ENCODE data around the gene HAO1.

Gene HAO1

GRCh38 chr20:7930343-7930742 is 9.9 kb downstream of the HAO1 start:
- Histone ChIP-seq H3K4me1 (ENCODE audit: control insufficient read depth, insufficient read depth, low read length, poor library complexity, severe bottlenecking) (no peaks in the 10 kb centered on the region), H3K27ac (ENCODE audit: low read depth, low read length, severe bottlenecking) (no peak overlapping the region), H3K4me3 (ENCODE audit: extremely low read depth, insufficient read depth, low read length, poor library complexity, severe bottlenecking) (no peak overlapping the region), H3K36me3 (ENCODE audit: control insufficient read depth, insufficient read depth, low read length) (no peaks in the 10 kb centered on the region), H3K9me3 (ENCODE audit: control insufficient read depth, low read length) (no peaks in the 10 kb centered on the region)

- Histone ChIP-seq H3K4me1 (ENCODE audit: control insufficient read depth, insufficient read depth, low read length, poor library complexity, severe bottlenecking) (peaks cover 3% of the 10 kb centered on the region), H3K4me3 (ENCODE audit: extremely low read depth, insufficient read depth, low read length, poor library complexity, severe bottlenecking) (no peak overlapping the region), H3K27ac (ENCODE audit: low read depth, low read length, severe bottlenecking) (no peak overlapping the region), H3K9me3 (ENCODE audit: control insufficient read depth, low read length) (no peaks in the 10 kb centered on the region), H3K36me3 (ENCODE audit: control insufficient read depth, insufficient read depth, low read length) (no peaks in the 10 kb centered on the region)
- no CpG with 5 or more reads among the region's 1 CpG for WGBS, 2 experiments (ENCODE audit: insufficient coverage in 2 of 2)
These were observed 13.5 kb downstream of the HAO1 start for GRCh38 chr20:7926767-7927166.

DNA sequence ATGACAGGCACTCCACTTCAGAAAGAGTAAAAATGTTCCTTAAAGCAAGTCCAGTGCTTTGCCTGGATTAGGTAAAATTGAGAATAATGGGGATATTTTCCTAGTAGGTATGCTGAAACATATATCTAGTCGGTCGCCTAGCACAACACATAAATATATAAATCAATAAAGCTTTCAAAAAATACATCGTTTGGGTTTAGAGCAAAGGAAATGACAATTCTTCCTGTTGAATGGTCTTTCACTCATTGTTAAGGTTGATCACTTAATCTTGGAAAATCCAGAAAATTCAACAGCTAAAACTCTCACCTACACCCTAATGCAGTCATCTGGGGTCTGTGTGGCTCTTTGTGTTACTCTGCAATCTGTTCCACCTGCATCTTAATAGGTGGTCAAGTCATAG is 13.9 kb downstream of the HAO1 start:
- Histone ChIP-seq H3K9me3 (ENCODE audit: control insufficient read depth, low read length) (no peaks in the 10 kb centered on the region), H3K27ac (ENCODE audit: low read depth, low read length, severe bottlenecking) (no peak overlapping the region), H3K4me3 (ENCODE audit: extremely low read depth, insufficient read depth, low read length, poor library complexity, severe bottlenecking) (no peak overlapping the region), H3K4me1 (ENCODE audit: control insufficient read depth, insufficient read depth, low read length, poor library complexity, severe bottlenecking) (peaks cover 3% of the 10 kb centered on the region), H3K36me3 (ENCODE audit: control insufficient read depth, insufficient read depth, low read length) (no peaks in the 10 kb centered on the region)
- no CpG with 5 or more reads among the region's 3 CpGs for WGBS, 2 experiments (ENCODE audit: insufficient coverage in 2 of 2)

GRCh38 chr20:7924692-7925091 is 15.6 kb downstream of the HAO1 start:
- Histone ChIP-seq H3K4me3 (ENCODE audit: extremely low read depth, insufficient read depth, low read length, poor library complexity, severe bottlenecking) (no peak overlapping the region), H3K4me1 (ENCODE audit: control insufficient read depth, insufficient read depth, low read length, poor library complexity, severe bottlenecking) (peaks cover 3% of the 10 kb centered on the region), H3K27ac (ENCODE audit: low read depth, low read length, severe bottlenecking) (no peak overlapping the region), H3K9me3 (ENCODE audit: control insufficient read depth, low read length) (no peaks in the 10 kb centered on the region), H3K36me3 (ENCODE audit: control insufficient read depth, insufficient read depth, low read length) (no peaks in the 10 kb centered on the region)
- WGBS, 2 experiments (ENCODE audit: insufficient coverage in 2 of 2), result 56 to 89% methylated on average over 2 to 3 of the region's 3 CpGs

- Histone ChIP-seq H3K4me3 (ENCODE audit: extremely low read depth, insufficient read depth, low read length, poor library complexity, severe bottlenecking) (no peak overlapping the region), H3K4me1 (ENCODE audit: control insufficient read depth, insufficient read depth, low read length, poor library complexity, severe bottlenecking) (peaks cover 5% of the 10 kb centered on the region), H3K27ac (ENCODE audit: low read depth, low read length, severe bottlenecking) (no peak overlapping the region), H3K9me3 (ENCODE audit: control insufficient read depth, low read length) (no peaks in the 10 kb centered on the region), H3K36me3 (ENCODE audit: control insufficient read depth, insufficient read depth, low read length) (no peaks in the 10 kb centered on the region)
- WGBS, 2 experiments (ENCODE audit: insufficient coverage in 2 of 2), result no CpG with 5 or more reads among the region's 1 CpG
These were observed 23.6 kb downstream of the HAO1 start for GRCh38 chr20:7916648-7917047.

- no peaks in the 10 kb centered on the region for H3K9me3 ChIP-seq (ENCODE audit: control insufficient read depth, low read length)
- WGBS, 2 experiments (ENCODE audit: insufficient coverage in 2 of 2), result 84 to 91% methylated on average over 2 to 3 of the region's 3 CpGs
- H3K36me3 ChIP-seq (ENCODE audit: control insufficient read depth, insufficient read depth, low read length), result no peaks in the 10 kb centered on the region
- no peak overlapping the region for H3K4me3 ChIP-seq (ENCODE audit: extremely low read depth, insufficient read depth, low read length, poor library complexity, severe bottlenecking)
- H3K27ac ChIP-seq (ENCODE audit: low read depth, low read length, severe bottlenecking), result no peak overlapping the region
- no peaks in the 10 kb centered on the region for H3K4me1 ChIP-seq (ENCODE audit: control insufficient read depth, insufficient read depth, low read length, poor library complexity, severe bottlenecking)
These were observed 27.7 kb downstream of the HAO1 start for GRCh38 chr20:7912551-7912950.

- H3K4me1 ChIP-seq (ENCODE audit: control insufficient read depth, insufficient read depth, low read length, poor library complexity, severe bottlenecking), result no peaks in the 10 kb centered on the region
- H3K36me3 ChIP-seq (ENCODE audit: control insufficient read depth, insufficient read depth, low read length), result no peaks in the 10 kb centered on the region
- H3K9me3 ChIP-seq (ENCODE audit: control insufficient read depth, low read length), result no peaks in the 10 kb centered on the region
- no peak overlapping the region for H3K4me3 ChIP-seq (ENCODE audit: extremely low read depth, insufficient read depth, low read length, poor library complexity, severe bottlenecking)
- H3K27ac ChIP-seq (ENCODE audit: low read depth, low read length, severe bottlenecking), result no peak overlapping the region
- 96 to 97% methylated on average over 10 of the region's 10 CpGs for WGBS, 2 experiments (ENCODE audit: insufficient coverage in 2 of 2)
These were observed 28.5 kb downstream of the HAO1 start for GRCh38 chr20:7911586-7912330.

DNA sequence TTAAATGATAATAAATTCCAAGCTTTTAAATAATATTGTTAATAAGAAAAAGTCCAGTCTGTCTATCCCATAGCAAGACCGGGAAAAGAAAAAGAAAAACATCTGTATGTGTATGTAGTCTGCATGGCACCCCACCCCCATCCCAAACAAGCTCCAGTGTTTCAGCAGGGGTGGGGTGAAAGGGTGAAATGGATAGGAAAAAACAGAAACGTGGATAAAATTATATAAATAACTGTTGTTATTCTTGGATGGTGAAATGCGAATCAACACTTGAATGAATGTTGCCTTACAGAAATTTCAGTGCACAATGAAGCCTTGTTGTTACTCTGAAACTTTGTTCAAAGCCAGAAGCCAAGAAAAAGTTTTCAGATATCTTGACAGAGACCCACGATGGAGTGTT is 31.4 kb downstream of the HAO1 start:
- H3K4me1 ChIP-seq (ENCODE audit: control insufficient read depth, insufficient read depth, low read length, poor library complexity, severe bottlenecking), result no peaks in the 10 kb centered on the region
- no peaks in the 10 kb centered on the region for H3K9me3 ChIP-seq (ENCODE audit: control insufficient read depth, low read length)
- no peak overlapping the region for H3K27ac ChIP-seq (ENCODE audit: low read depth, low read length, severe bottlenecking)
- no peaks in the 10 kb centered on the region for H3K36me3 ChIP-seq (ENCODE audit: control insufficient read depth, insufficient read depth, low read length)
- 75 to 100% methylated on average over 1 to 3 of the region's 4 CpGs for WGBS, 2 experiments (ENCODE audit: insufficient coverage in 2 of 2)
- no peak overlapping the region for H3K4me3 ChIP-seq (ENCODE audit: extremely low read depth, insufficient read depth, low read length, poor library complexity, severe bottlenecking)

DNA sequence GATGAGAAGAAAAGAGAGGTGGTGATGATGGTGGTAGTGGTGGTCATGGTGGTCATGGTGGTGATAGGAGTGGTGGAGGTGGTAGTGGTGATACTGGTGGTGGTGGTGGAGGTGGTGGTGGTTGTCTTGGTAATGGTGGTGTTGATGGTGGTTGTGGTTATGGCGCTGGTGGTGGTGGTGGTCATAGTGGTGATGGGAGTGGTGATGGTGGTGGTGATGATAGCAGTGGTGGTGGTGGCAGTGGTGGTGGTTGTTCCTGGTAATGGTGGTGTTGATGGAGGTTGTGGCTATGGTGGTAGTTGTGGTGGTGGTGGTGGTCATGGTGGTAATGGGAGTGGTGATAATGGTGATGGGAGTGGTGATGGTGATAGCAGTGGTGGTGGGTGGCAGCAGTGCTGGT is 36.8 kb downstream of the HAO1 start:
- 86% methylated on average over 1 of the region's 1 CpG; no CpG with 5 or more reads in 1 of the 2 experiments for WGBS, 2 experiments (ENCODE audit: insufficient coverage in 2 of 2)
- Histone ChIP-seq H3K36me3 (ENCODE audit: control insufficient read depth, insufficient read depth, low read length) (no peaks in the 10 kb centered on the region), H3K4me3 (ENCODE audit: extremely low read depth, insufficient read depth, low read length, poor library complexity, severe bottlenecking) (no peak overlapping the region), H3K4me1 (ENCODE audit: control insufficient read depth, insufficient read depth, low read length, poor library complexity, severe bottlenecking) (no peaks in the 10 kb centered on the region), H3K9me3 (ENCODE audit: control insufficient read depth, low read length) (no peaks in the 10 kb centered on the region), H3K27ac (ENCODE audit: low read depth, low read length, severe bottlenecking) (no peak overlapping the region)

GRCh38 chr20:7902879-7903278 is 37.4 kb downstream of the HAO1 start:
- no peak overlapping the region for H3K27ac ChIP-seq (ENCODE audit: low read depth, low read length, severe bottlenecking)
- no peaks in the 10 kb centered on the region for H3K36me3 ChIP-seq (ENCODE audit: control insufficient read depth, insufficient read depth, low read length)
- no peaks in the 10 kb centered on the region for H3K4me1 ChIP-seq (ENCODE audit: control insufficient read depth, insufficient read depth, low read length, poor library complexity, severe bottlenecking)
- no peaks in the 10 kb centered on the region for H3K9me3 ChIP-seq (ENCODE audit: control insufficient read depth, low read length)
- WGBS, 2 experiments (ENCODE audit: insufficient coverage in 2 of 2), result 86% methylated on average over 1 of the region's 2 CpGs; no CpG with 5 or more reads in 1 of the 2 experiments
- H3K4me3 ChIP-seq (ENCODE audit: extremely low read depth, insufficient read depth, low read length, poor library complexity, severe bottlenecking), result no peak overlapping the region

DNA sequence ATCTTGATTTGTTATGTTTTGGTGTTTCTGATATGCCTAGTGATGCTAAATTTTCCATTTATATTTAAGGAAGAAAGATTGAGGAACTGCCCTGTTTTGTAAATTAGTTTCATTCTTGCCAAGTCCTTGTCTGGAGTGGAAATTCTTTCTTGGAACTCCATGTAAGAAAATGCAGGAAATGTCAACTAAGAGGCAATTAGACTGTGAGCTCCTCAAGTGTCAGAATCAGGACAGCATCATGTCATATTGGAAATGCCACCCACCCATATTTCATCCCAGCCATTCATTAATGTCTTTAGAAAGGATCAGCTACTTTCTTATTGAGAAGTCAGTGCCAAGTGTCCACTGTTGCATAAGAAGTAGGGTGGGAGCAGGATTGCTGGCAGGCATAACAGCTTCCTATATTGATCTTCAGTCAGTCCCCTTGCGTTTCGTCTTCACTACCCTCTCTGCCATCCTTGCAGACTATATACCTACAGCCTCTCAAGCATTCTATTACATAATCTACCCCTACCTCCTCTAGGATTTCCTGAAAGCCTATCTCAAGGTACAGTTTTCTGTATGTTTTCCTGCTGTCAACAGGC is 42.4 kb downstream of the HAO1 start:
- Histone ChIP-seq H3K36me3 (ENCODE audit: control insufficient read depth, insufficient read depth, low read length) (no peaks in the 10 kb centered on the region), H3K4me3 (ENCODE audit: extremely low read depth, insufficient read depth, low read length, poor library complexity, severe bottlenecking) (no peak overlapping the region)
- 100% methylated on average over 2 of the region's 2 CpGs for WGBS, 2 experiments (ENCODE audit: insufficient coverage in 2 of 2)

More for the DNA sequence above, 42.4 kb downstream of the HAO1 start:
- H3K9me3 ChIP-seq (ENCODE audit: control insufficient read depth, low read length), result no peaks in the 10 kb centered on the region
- H3K27ac ChIP-seq (ENCODE audit: low read depth, low read length, severe bottlenecking), result no peak overlapping the region
- no peaks in the 10 kb centered on the region for H3K4me1 ChIP-seq (ENCODE audit: control insufficient read depth, insufficient read depth, low read length, poor library complexity, severe bottlenecking)

Measured in mesodermal cell (in vitro differentiated cells).